Effector CD8-positive, alpha-beta T cell (primary cell): ENCODE results near the gene EIF4G3.
"Not testable (repeated sequence)": the region's sequence is repeated elsewhere in the genome, so short reads cannot be mapped to it uniquely, and the experiment has no call there.

Experiments
- DNase-seq: peaks from one replicate; lab custom pipeline; 2025; lab: John Stamatoyannopoulos, UW

EIF4G3 gene

GRCh38 chr1:21106238-21106637 is 70.5 kb downstream of the EIF4G3 start:
- no peak for DNase-seq

DNA sequence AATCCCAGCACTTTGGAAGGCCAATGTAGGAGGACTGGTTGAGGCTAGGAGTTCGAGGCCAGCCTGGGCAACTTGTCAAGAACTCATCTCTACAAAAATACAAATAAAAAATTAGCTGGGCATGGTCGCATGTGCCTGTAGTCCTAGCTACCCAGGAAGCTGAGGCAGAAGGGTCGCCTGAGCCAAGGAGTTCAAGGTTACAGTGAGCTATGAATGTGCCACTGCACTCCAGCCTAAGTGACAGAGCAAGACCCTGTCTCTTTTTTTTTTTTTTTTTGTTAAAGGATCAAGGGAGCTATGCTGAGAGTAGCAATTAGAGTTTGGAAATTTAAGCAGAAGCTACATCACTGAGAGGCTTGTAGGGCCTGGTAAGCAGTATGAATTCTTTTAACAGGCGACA is 70.9 kb downstream of the EIF4G3 start:
- no peak for DNase-seq

DNA sequence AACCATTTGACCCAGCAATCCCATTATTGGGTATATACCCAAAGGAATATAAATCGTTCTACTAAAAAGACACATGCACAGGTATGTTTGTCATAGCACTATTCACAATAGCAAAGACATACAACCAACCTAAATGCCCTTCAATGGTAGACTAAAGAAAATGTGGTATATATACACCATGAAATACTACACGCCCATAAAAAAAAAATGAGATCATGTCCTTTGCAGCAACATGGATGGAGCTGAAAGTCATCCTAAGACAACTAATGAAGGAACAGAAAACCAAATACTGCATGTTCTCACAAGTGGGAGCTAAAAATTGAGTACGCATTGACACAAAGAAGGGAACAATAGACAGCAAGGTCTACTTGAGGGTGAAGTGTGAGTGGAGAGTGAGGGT is 72.0 kb downstream of the EIF4G3 start:
- no peak for DNase-seq

GRCh38 chr1:21100481-21100921 is 76.2 kb downstream of the EIF4G3 start:
- no peak for DNase-seq

DNA sequence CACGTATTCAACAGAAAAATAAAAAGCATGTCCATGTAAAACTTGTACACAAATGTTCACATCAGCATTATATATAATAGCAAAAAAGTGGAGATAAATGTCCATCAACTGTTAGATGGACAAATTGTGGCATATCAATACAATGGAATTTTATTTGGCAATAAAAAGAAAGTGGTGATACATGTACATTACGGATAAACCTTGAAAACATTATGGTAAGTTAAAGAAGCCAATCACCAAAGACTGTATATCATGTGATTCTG is 76.9 kb downstream of the EIF4G3 start:
- no peak for DNase-seq

- DNase-seq: no peak
Observed at GRCh38 chr1:21099034-21099868, 77.4 kb downstream of the EIF4G3 start.

DNA sequence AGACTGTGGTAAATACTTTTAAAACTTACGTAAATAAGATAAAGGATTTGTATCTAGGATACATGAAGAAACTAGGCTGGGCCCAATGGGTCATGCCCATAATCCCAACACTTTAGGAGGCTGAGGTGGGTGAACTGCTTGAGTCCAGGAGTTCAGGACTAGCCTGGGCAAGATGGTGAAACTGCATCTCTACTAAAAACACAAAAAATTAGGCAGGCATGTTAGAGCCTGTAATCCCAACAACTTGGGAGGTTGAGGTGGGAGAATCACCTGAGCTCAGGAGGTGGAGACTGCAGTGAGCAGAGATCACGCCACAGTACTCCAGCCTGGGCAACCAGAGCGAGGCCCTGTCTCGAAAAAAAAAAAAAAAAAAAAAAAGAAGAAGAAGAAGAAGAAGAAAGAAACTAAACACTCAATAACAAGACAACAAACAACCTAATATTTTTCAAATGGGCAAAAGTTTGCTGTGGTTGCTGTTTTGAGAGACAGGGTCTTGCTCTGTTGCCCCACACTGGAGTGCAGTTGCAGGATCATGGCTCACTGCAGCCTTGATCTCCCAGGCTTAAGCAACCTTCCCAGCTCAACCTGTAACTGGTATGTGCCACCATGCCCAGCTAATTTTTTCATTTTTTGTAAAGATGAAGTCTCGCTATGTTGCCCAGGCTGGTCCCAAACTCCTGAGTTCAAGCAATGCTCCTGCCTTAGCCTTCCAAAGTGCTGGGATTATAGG is 78.3 kb downstream of the EIF4G3 start:
- DNase-seq: no peak

DNA sequence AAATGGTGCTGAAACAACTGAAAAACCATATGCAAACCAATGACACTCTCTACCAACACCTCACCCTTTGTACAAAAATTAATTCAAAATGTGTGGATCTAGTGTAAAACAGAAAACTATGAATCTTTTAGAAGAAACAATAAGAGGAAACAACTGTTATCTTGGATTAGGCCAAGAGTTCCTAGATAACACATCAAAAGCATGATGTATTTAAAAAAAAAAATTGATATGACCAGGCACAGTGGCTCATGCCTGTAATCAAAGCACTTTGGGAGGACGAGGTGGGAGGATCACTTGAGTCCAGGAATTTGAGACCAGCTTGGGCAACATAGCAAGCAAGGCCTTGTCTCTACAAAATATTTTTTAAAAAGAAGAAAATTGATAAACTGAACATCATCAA is 79.0 kb downstream of the EIF4G3 start:
- no peak for DNase-seq

- DNase-seq: no peak
Observed at GRCh38 chr1:21095976-21096375, 80.7 kb downstream of the EIF4G3 start.

- not testable (repeated sequence) for DNase-seq
Observed at GRCh38 chr1:21094282-21094681, 82.4 kb downstream of the EIF4G3 start.

DNA sequence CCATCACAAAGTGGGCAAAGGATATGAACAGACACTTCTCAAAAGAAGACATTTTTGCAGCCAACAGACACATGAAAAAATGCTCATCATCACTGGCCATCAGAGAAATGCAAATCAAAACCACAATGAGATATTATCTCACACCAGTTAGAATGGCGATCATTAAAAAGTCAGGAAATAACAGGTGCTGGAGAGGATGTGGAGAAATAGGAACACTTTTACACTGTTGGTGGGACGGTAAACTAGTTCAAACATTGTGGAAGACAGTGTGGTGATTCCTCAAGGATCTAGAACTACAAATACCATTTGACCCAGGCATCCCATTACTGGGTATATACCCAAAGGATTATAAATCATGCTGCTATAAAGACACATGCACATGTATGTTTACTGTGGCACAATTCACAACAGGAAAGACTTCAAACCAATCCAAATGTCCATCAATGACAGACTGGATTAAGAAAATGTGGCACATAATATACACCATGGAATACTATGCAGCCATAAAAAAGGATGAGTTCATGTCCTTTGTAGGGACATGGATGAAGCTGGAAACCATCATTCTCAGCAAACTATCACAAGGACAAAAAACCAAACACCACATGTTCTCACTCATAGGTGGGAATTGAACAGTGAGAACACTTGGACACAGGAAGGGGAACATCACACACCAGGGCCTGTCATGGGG is 83.3 kb downstream of the EIF4G3 start:
- DNase-seq: not testable (repeated sequence)

- not testable (repeated sequence) for DNase-seq
Observed at GRCh38 chr1:21092545-21092944, 84.2 kb downstream of the EIF4G3 start.

- DNase-seq: not testable (repeated sequence)
Observed at GRCh38 chr1:21091053-21091690, 85.5 kb downstream of the EIF4G3 start.

GRCh38 chr1:21090463-21090862 is 86.2 kb downstream of the EIF4G3 start:
- no peak for DNase-seq

DNA sequence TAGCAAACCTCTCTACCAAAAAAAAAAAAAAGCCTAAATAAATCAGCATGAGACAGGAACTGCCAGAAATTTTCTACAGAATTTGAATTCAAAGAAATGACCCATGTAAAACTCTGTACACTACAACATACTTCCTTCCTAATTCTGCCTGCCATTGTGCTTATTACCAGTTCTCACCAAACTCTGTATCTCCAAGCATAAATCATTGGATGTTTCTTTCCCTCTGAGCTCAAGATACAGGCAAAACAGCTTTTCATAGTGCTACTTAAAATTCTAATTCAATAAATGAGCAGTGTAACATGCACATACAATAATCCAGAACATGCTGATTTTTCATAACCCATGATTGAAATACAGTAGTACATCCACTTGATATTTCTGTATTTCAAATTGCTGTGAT is 87.0 kb downstream of the EIF4G3 start:
- DNase-seq: no peak

- DNase-seq: no peak
Observed at GRCh38 chr1:21089299-21089698, 87.4 kb downstream of the EIF4G3 start.

GRCh38 chr1:21084111-21084810 is 92.4 kb downstream of the EIF4G3 start:
- DNase-seq: no peak

- no peak for DNase-seq
Observed at GRCh38 chr1:21082073-21082472, 94.6 kb downstream of the EIF4G3 start.

DNA sequence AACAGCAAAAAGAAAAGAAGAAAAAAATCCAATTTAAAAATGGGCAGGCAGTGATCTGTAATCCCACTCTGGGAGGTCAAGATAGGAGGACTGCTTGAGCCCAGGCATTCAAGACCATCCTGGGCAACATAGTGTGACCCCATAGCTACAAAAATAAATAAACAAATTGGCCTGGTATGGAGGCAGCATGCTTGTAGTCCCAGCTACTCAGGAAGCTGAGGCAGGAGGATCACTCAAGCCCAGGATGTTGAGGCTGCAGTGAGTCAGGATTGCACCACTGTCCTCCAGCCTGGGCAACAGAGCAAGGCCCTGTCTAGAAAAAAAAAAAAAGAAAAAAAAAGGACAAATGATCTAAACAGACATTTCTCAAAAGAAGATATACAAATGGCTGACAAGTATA is 99.6 kb downstream of the EIF4G3 start:
- no peak for DNase-seq

DNA sequence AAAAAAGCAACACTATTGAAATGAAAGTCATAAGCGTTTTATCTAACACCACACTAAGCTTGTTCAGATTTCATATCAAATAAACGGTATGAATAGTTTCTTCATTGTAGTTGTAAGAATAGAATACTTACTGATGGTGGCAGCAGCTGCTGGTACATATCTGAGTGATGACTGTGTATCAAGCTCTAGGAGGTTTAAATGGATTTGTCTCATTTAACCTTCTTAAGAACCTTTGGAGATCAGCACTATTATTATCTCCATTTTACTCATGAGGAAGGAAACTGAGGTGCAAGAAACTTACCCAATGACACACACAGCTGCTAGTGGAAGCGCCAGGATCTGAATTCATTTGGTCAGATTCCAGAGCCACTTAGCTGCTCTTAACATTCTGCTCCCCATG is 104.0 kb downstream of the EIF4G3 start:
- no peak for DNase-seq

GRCh38 chr1:21069549-21069948 is 107.1 kb downstream of the EIF4G3 start:
- no peak for DNase-seq

DNA sequence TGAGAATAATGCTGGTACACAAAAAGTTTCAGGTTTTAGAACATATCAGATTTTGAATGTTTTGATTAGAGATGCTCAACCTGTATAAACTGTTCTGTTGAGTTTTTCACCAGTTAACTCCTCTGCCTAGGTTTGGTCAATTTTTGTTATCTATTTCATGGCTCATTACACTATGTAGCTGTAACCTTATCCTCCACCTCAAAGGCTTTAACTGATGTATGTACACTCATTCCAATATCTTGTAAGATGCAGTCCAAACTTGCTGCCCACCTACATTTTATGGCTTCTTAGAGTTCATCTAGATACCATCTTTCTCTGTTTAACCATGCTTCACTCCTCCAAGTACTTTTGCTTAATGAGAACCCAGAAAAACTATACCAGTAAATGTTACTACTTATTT is 107.8 kb downstream of the EIF4G3 start:
- no peak for DNase-seq
